Activated T-helper 1 cell treated with anti-CD3 and anti-CD28 coated beads, Interleukin-2, amount 50 U/mL, for 16 hours (primary cell): ENCODE measurements around the gene WNT6.

Experiments used
- DNase-seq, 2 donors: peaks; one replicate each; pipeline ENCODE4 v3.0.0-alpha.2; 2020; ENCODE audit warnings: low read depth in 1 of 2, low spot score in 1 of 2

WNT6 gene

GRCh38 chr2:218877331-218877730 lies 17.7 kb downstream of the WNT6 start:
- no peak for DNase-seq

GRCh38 chr2:218877891-218878290 lies 18.3 kb downstream of the WNT6 start:
- no peak for DNase-seq

- no peak for DNase-seq
Measured at GRCh38 chr2:218878486-218878885, 18.9 kb downstream of the WNT6 start.

GRCh38 chr2:218878926-218879761 lies 19.5 kb downstream of the WNT6 start:
- no peak for DNase-seq

GRCh38 chr2:218879776-218880101 lies 20.1 kb downstream of the WNT6 start:
- DNase-seq, result no peak

- DNase-seq, result peak; percentile 69 to 74
Measured at GRCh38 chr2:218880102-218880858, 20.7 kb downstream of the WNT6 start, which contains the start of gene WNT10A. Gene WNT10A, plus strand, starts transcription at chr2:218880852. Its CDS starts 144 bp downstream, at chr2:218880996.

- no peak for DNase-seq
Measured at GRCh38 chr2:218880859-218881594, 21.4 kb downstream of the WNT6 start.

- DNase-seq, result no peak
Measured at GRCh38 chr2:218881744-218882460, 22.3 kb downstream of the WNT6 start.

- no peak for DNase-seq
Measured at GRCh38 chr2:218882461-218882816, 22.8 kb downstream of the WNT6 start.

- no peak for DNase-seq
Measured at GRCh38 chr2:218882866-218883366, 23.3 kb downstream of the WNT6 start.

GRCh38 chr2:218883491-218884490 lies 24.2 kb downstream of the WNT6 start:
- peak in 1 of 2 donors; percentile 37 for DNase-seq

GRCh38 chr2:218884519-218884918 lies 24.9 kb downstream of the WNT6 start:
- no peak for DNase-seq

GRCh38 chr2:218885981-218886947 lies 26.7 kb downstream of the WNT6 start:
- DNase-seq, result no peak

GRCh38 chr2:218887079-218887478 lies 27.5 kb downstream of the WNT6 start:
- DNase-seq, result no peak

- DNase-seq, result no peak
Measured at GRCh38 chr2:218888341-218888740, 28.7 kb downstream of the WNT6 start.

GRCh38 chr2:218889937-218890336 lies 30.3 kb downstream of the WNT6 start:
- DNase-seq, result no peak

- DNase-seq, result no peak
Measured at GRCh38 chr2:218890369-218890768, 30.8 kb downstream of the WNT6 start.

GRCh38 chr2:218891275-218892135 lies 31.9 kb downstream of the WNT6 start:
- no peak for DNase-seq
